ENCODE measurements around the gene SLC27A5.
"Not testable (repeated sequence)": the region's sequence is repeated elsewhere in the genome, so short reads cannot be mapped to it uniquely, and the experiment has no call there.

The SLC27A5 gene

DNA sequence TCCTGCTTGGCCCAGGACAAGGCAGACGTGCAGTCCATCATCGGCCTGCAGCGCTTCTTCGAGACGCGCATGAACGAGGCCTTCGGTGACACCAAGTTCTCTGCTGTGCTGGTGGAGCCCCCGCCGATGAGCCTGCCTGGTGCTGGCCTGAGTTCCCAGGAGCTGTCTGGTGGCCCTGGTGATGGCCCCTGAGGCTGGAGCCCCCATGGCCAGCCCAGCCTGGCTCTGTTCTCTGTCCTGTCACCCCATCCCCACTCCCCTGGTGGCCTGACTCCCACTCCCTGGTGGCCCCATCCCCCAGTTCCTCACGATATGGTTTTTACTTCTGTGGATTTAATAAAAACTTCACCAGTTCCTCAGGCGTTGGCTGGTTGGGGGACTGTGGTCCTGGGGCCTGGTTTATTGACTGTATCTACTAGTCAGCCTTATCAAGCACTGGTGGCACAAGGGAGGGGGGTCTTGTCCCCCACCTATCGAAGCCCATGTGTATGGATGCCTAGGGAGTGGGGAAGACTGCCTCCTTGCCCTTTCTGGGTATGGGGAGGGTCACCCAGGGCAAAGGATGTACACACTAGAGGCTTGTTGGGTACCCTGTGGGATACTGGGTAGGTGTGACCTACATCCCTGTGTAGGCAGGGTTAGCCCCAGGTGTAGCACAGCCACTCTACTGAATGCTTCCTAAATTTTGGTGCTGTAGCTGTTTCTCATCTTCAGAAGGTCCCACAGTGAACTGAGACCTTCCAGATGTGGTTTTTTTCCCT lies 38.8 kb upstream of the SLC27A5 start:
- in situ Hi-C loops (cut with MboI; ENCODE audit: low sequenced_read_pairs): no loop called here

DNA sequence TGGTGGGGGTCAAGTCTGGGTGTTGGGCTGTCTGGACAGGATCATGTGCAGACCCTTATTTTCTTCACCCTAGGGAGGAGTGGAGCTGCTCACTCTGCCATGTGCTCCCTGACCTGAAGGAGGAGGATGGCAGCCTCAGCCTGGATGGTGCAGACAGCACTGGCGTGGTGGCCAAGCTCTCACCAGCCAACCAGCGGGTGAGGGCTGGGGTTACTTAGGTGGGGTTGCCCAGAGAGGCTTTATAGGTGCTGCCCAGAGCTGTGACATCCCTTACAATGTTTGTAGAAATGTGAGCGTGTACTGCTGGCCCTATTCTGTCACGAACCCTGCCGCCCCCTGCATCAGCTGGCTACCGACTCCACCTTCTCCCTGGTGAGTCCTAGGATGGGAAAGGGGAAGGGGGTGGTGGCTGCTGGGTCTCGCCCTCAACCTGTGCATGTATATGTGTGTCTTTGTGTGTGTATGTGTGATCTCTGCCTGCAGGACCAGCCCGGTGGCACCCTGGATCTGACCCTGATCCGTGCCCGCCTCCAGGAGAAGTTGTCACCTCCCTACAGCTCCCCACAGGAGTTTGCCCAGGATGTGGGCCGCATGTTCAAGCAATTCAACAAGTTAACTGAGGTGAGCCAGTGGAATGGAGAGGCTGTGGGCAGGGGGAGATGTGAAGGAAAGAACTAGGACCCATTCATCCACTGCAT lies 38.0 kb upstream of the SLC27A5 start:
- in situ Hi-C loops (cut with MboI; ENCODE audit: low sequenced_read_pairs): no loop called here

GRCh38 chr19:58548859-58549663 lies 37.3 kb upstream of the SLC27A5 start:
- in situ Hi-C loops (cut with MboI; ENCODE audit: low sequenced_read_pairs): no loop called here

- in situ Hi-C loops (cut with MboI; ENCODE audit: low sequenced_read_pairs): no loop called here
These were observed 35.8 kb upstream of the SLC27A5 start for GRCh38 chr19:58547323-58548312.

GRCh38 chr19:58546019-58546530 lies 34.3 kb upstream of the SLC27A5 start:
- in situ Hi-C loops (cut with MboI; ENCODE audit: low sequenced_read_pairs): no loop called here

DNA sequence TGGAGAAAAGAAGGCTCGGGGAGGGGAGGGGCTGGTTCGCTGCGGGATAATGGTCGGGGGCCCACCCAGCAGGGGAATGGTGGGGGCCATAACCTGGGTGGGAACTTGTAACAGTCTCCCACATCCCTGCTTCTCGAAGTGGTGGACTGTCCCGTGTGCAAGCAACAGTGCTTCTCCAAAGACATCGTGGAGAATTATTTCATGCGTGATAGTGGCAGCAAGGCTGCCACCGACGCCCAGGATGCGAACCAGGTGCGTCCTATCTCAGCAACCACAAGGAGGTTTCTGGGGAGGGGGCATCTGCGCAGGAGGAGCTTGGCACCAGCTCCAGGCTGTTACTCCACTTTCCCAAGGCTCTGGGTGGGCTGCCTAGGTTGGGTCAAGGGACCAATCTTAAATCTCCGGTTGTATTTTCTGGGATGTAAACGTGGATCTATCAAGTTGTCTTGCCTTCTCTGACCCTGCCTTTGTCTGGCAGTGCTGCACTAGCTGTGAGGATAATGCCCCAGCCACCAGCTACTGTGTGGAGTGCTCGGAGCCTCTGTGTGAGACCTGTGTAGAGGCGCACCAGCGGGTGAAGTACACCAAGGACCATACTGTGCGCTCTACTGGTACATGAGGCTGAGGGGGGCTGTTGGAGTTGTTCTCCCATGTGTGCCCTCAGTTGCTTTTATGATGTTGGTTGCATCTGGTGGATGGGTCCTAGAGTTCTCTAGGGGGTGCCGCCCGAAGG lies 33.7 kb upstream of the SLC27A5 start:
- in situ Hi-C loops (cut with MboI; ENCODE audit: low sequenced_read_pairs): no loop called here

GRCh38 chr19:58544591-58545285 lies 32.9 kb upstream of the SLC27A5 start:
- in situ Hi-C loops (cut with MboI; ENCODE audit: low sequenced_read_pairs): no loop called here

GRCh38 chr19:58543826-58544590 lies 32.2 kb upstream of the SLC27A5 start, which contains the start of gene TRIM28:
TRIM28 (plus strand) TSS chr19:58544064; CDS start chr19:58544758, 694 bp downstream.
- in situ Hi-C loops (cut with MboI; ENCODE audit: low sequenced_read_pairs): no loop called here

DNA sequence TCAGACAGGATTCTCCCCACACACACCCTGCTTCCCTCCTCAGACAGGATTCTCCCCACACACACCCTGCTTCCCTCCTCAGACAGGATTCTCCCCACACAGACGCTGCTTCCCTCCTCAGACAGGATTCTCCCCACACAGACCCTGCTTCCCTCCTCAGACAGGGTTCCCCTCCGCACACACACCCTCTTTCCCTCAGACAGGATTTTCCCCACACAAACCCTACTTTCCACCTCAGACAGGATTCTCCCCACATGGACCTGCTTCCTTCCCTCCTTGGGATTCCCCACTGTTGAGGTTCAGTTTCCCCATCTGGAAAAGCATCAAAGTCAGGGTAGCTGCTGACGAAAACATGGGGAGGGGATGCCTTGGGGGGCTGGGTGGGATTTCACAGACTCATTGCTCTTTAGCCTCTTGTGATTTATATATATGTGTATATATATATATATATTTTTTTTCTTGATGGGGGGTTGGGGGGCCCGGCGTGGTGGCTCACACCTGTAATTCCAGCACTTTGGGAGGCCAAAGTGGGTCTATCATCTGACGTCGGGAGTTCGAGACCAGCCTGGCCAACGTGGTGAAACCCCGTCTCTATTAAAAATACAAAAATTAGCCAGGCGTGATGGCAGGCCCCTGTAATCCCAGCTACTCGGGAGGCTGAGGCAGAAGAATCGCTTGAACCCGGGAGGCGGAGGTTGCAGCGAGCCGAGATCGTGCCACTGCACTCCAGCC lies 31.0 kb upstream of the SLC27A5 start:
- in situ Hi-C loops (cut with MboI; ENCODE audit: low sequenced_read_pairs): not testable (repeated sequence)

- in situ Hi-C loops (cut with MboI; ENCODE audit: low sequenced_read_pairs): not testable (repeated sequence)
These were observed 27.4 kb upstream of the SLC27A5 start for GRCh38 chr19:58539169-58539559.

DNA sequence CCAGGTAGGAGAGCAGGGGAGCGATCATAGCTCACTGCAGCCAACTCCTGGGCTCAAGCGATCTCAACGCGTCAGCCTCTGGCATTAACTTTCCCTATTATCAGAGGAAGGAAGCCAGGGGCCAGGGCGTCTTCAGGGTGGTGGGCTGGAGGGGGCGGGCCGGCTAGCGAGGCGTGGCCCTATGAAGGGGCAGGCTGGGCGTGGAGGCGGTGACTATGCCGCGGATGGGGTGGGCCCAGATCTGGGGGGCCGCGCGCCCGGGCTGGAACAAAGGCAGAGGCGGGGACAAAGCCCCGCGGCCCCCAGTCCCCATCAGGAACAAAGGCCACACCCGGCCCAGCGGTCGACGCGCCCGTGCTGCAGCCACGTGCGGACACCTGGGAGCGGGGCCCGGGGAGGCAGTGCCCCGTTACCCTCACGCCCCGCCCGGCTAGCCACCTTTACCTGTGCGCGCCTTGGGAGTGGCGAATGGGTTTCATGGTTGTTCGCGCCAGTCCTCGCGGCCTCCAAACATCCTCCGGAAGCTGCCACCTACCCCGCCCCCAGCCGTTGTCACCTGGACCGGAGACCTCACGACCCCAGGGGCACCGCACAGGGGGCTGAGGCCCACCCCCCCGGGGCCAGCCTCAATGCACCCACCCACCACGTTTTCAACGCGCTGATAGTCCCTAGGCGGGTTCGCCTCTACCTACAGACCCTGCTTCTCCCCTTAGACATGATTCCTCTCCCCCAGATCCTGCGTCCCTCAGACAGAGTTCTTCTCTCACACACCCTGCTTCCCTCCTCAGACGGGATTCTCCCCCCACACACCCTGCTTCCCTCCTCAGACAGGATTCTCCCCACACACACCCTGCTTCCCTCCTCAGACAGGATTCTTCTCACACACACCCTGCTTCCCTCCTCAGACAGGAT lies 26.7 kb upstream of the SLC27A5 start:
- in situ Hi-C loops (cut with MboI; ENCODE audit: low sequenced_read_pairs): no loop called here

DNA sequence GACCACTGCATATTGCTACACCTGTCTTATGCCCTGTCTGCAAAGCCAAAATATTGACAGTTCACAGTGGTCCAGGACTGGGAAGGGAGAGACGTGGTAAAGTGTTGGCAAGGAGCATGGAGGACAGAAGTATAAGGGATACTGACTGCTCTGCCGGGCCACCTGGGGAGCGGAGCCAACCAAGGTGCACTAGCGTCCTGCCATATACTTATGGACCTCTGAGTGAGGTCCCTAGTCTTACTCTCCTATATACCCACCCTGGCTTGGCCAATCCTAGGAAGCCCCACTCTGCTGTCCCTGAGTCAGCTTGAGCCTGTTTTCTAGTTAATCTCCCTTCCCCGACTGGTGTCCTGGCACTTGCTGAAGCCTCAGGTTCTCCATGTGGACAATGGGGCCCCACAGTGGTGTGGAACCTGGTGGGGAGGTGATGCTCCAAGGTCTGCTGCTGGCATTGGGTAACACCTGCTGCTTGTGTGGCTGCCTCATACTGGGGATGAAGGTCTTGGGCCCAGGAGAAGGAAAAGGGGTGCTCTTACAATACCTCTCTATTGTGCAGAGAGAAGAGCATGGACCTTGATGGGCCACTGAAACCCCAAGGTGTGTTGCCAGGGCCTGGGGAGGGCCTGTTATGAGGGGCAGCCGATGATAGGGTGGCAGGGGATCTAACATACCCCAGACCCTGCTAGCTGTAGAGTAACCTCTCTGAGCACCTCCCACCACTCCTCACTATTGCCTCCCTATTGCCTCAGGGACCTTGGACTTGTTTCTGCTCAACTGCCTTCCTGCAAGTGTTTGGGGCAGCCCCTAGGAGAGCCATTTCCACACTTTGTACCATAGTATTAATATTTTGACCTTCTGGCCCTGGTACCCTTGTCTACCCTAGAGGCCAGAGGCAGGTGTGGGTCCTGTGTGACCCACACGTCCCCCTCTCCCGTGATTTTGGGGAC lies 25.3 kb upstream of the SLC27A5 start:
- in situ Hi-C loops (cut with MboI; ENCODE audit: low sequenced_read_pairs): no loop called here

DNA sequence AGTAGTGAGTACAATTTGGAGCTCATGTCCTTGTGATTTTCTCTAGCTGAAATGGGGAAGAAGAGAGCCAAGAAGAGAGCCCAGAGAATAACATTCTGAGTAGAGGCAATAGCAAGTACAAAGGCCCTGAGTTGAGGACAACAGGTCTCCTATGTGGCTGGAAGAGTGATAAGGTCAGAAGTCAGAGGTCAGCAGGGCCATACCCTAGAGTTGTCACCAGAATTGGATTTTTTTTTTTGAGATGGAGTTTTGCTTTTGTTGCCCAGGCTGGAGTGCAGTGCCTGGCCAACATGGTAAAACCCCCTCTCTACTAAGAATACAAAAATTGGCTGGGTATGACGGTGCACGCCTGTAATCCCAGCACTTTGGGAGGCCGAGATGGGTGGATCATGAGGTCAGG lies 24.1 kb upstream of the SLC27A5 start:
- in situ Hi-C loops (cut with MboI; ENCODE audit: low sequenced_read_pairs): no loop called here

DNA sequence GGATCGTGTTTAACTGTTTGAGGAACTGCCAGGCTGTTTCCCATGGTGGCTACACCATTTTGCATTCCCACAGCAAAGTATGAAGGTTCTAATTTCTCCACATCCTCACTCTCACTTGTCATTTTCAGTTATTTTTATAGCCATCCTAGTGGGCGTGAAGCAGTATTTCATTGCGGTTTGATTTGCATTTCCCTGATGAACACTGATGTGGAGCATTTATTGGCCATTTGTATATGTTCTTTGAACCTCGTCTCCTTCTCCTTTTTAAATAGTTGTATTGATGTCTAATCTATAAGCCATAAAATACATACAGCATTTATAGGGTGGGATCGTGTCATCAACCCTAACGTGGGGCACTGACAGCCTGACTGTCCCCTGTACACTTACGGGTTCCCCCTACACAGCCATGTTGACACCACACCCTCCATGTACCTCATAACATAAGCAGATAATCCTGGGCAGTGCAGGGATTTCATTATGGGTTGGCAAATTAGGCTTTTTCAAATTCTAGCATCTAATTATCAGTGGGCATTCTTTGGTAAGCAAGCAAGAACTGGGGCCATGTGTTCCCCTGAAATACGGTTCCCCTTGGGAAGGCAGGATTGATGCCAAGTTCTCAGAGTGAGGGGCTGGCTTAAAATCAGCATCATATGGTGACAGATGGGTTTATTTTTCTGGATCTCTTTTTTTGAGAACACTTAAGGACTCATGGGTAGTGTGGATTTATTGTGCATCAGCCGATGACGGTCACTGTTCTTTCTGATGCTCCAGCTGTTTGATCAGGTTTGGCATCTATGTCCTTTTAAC lies 19.4 kb upstream of the SLC27A5 start:
- in situ Hi-C loops (cut with MboI; ENCODE audit: low sequenced_read_pairs): no loop called here
